Breast epithelium (tissue), 4 donors: ENCODE results near the gene PDE4C. TPM values are rescaled to one million over a fixed set of nuclear protein-coding genes. Genes with fewer than 3 reads are reported as not detected.
A peak's percentile ranks its signal among the peaks of the same experiment; 100 is the strongest.

ENCODE experiments used
- DNase-seq, 2 donors: peaks; one replicate each; pipeline ENCODE4 v3.0.0-alpha.2; 2019; ENCODE audit warnings: low spot score in 2 of 2
- H3K27ac ChIP-seq, 2 donors: fragments of 200-600 bp; sonication (generic) in 1 of 2; one replicate each; pipeline ENCODE4 v1.5.1; 2016 to 2019; ENCODE audit warnings: mild to moderate bottlenecking in 1 of 2
- H3K27me3 ChIP-seq, 2 donors: fragments of 200-600 bp; sonication (generic) in 1 of 2; one replicate each; pipeline versions ENCODE4 v1.5.1 to v1.6.0; 2017 to 2019; ENCODE audit warnings: control low read depth in 1 of 2, mild to moderate bottlenecking in 1 of 2
- H3K36me3 ChIP-seq: fragments of 200-600 bp; one replicate; pipeline ENCODE4 v1.5.1; 2019
- H3K4me1 ChIP-seq, 2 donors: fragments of 200-600 bp; sonication (generic); one replicate each; pipeline ENCODE4 v1.5.1; 2016 to 2019; ENCODE audit warnings: control low read depth in 1 of 2
- H3K4me3 ChIP-seq, 3 donors: fragments of 200-600 bp; sonication (generic); 1 replicate in 2 of 3; 2 replicates in 1 of 3; pipeline ENCODE4 v1.5.1; 2016 to 2019; ENCODE audit warnings: mild to moderate bottlenecking in 3 of 3, moderate library complexity in 2 of 3
- H3K9me3 ChIP-seq, 2 donors: fragments of 200-600 bp; sonication (generic) in 1 of 2; one replicate each; pipeline ENCODE4 v1.5.1; 2016 to 2019; ENCODE audit warnings: control low read depth in 1 of 2
- CTCF ChIP-seq, 3 donors: fragments of 450-650 bp; IDR thresholded peaks; one replicate each; pipeline ENCODE4 v1.5.1; 2016 to 2017; ENCODE audit warnings: antibody characterized with exemption in 3 of 3, mild to moderate bottlenecking in 3 of 3, moderate library complexity in 3 of 3
- POLR2A ChIP-seq: fragments of 450-650 bp; IDR thresholded peaks from one replicate; pipeline ENCODE4 v1.6.1; 2016; ENCODE audit warnings: antibody characterized with exemption, mild to moderate bottlenecking, moderate library complexity
- POLR2AphosphoS5 ChIP-seq, 3 donors: sonication (generic); formaldehyde crosslinking; IDR thresholded peaks; one replicate each; pipeline ENCODE4 v1.6.1; 2017; ENCODE audit warnings: antibody characterized with exemption in 3 of 3
- intact Hi-C: fragments of 100-400 bp; cut with DNase I; formaldehyde crosslinking; loops from one replicate; pipeline ENCODE4 v1.15.1; 2023; ENCODE audit warnings: low total_unique reads
- total RNA-seq, 3 donors: library from RNA; depleted of rRNA; stranded (reverse); fragments of >200 nt; gene quantifications; one replicate each; pipeline ENCODE4 v1.1.0, GENCODE V29; 2016

PDE4C gene
- total RNA-seq, result 1 to 10 TPM in 1 of 3 donors, under 1 TPM in 1, not detected in 1; 0.33 to 1.3 TPM

- Histone ChIP-seq H3K27ac (peak within 1 kb of the TSS in 1 of 2 donors; percentile 20), H3K9me3 (no peaks in the 10 kb centered on the region), H3K36me3 (no peaks in the 10 kb centered on the region), H3K27me3 (peaks cover 10 to 69% of the 10 kb centered on the region in 2 donors), H3K4me1 (peaks cover 0 to 5% of the 10 kb centered on the region in 2 donors), H3K4me3 (peak within 1 kb of the TSS in 1 of 3 donors; percentile 32)
- DNase-seq, result no peak
- intact Hi-C loops, result loop anchor here (2.0 kb wide), 1 partner anchor 45 kb away; no protein-coding TSS in a partner anchor
- no peak for TF ChIP-seq POLR2A
- TF ChIP-seq POLR2AphosphoS5 (IDR thresholded peaks at IDR 0.05), result no peak
- no peak for TF ChIP-seq CTCF (IDR thresholded peaks at IDR 0.05)
Observed at GRCh38 chr19:18225702-18226468, at the start of gene PDE4C. Gene PDE4C (minus strand): TSS chr19:18226438. CDS start chr19:18226415, 23 bp downstream.

DNA sequence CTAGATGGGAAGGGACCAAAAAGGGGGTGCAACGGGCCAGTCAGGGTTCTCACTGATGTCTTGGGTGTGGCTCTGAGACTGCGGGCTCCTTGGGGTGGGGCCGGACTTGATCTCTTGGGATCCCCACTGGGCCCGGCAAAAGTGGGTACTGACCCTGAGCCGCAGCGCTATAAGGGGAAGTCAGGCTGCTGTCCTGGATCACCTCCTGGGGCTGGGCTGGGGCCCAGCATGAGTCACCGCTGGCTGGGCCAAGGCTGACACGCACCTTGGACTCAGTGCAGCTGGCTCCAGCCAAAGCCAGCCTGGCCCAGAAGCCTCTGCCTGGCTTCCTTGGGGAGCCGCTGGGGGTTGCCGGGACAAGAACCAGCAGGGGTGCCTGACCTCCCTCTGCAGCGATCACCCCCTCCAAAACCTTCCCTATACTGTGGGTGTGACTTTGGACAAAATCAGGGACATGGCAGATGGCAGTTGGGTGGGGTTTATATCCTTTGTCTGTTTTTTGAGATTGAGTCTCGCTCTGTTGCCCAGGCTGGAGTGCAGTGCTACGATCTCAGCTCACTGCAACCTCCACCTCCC, 48.6 kb upstream of the PDE4C start:
- Histone ChIP-seq H3K4me1 (peaks cover 14% of the 10 kb centered on the region in 2 donors), H3K4me3 (peak overlapping the region; percentile 1 to 50 (median 7)), H3K27me3 (no peaks in the 10 kb centered on the region), H3K36me3 (no peaks in the 10 kb centered on the region), H3K27ac (peak overlapping the region; percentile 85 to 87), H3K9me3 (no peaks in the 10 kb centered on the region)
- TF ChIP-seq POLR2AphosphoS5 (IDR thresholded peaks at IDR 0.05), result peak; percentile 36 to 98 (median 68)
- TF ChIP-seq CTCF (IDR thresholded peaks at IDR 0.05), result peak in 1 of 3 donors; percentile 18
- TF ChIP-seq POLR2A, result peak; percentile 15
- intact Hi-C loops, result no loop called here
- DNase-seq, result peak; percentile 84 to 89

DNA sequence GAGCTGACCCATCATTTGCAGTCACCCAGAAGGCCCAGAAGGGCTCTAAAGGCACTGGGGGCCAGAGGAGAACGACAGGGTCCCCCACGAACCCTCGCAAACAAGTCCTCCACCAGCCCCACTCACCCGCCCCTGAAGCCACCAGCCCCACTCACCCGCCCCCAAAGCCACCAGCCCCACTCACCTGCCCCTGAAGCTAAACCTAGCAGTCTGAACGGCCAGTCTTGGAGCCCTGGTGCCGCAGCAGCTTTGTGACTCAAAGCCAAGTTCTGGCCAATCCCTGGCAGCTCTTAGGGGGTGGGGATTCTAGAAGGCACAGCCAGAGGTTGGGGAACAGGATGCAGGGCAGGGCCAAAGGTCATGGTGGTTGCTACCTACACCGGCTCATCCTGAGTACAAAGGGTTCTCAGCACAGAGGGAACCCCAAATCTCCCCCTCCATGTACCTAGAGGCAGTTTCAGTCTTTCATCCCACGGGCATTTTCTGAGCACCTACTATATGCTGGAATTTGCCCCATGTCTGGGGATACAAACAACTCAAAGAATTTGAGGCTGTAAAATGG, 48.1 kb upstream of the PDE4C start, which contains the start of gene IQCN:
Gene IQCN (minus strand): TSS at position 234 of the 562 bp plus-strand sequence. CDS start 4,974 bp downstream, outside the sequence.
- Histone ChIP-seq H3K36me3 (no peaks in the 10 kb centered on the region), H3K4me3 (peak within 1 kb of the TSS; percentile 1 to 50 (median 7))

DNA sequence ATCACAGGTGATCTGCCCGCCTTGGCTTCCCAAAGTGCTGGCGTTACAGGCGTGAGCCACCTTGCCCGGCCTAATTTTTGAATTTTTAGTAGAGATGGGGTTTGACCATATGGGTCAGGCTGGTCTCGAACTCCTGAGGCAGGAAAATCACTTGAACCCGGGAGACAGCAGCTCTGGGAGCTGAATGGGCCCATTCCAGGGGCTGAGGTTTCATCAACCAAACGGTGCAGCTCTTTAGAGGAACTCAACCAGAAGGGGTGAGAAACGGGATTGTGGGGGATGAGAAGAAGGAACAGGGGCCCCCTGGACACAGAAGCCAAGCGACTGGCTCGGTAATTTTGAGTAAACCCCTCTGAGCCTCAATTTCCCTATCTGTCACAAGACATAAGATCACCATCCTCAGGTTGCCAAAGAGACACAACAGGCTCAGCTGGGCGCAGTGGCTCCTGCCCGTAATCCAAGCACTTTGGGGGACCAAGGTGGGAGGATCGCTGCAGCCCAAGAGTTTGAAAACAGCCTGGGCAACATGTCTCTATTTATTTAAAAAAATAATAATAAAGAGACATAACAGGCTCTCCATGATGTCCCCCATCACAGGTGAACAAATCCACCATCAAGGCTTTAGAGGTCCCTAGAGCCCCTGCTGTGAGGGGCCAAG, 47.5 kb upstream of the PDE4C start:
- Histone ChIP-seq H3K36me3 (no peaks in the 10 kb centered on the region), H3K4me3 (no peak overlapping the region), H3K27ac (peak overlapping the region; percentile 85 to 87), H3K4me1 (peaks cover 14% of the 10 kb centered on the region in 2 donors), H3K9me3 (no peaks in the 10 kb centered on the region), H3K27me3 (no peaks in the 10 kb centered on the region)
- intact Hi-C loops, result no loop called here
- TF ChIP-seq POLR2AphosphoS5 (IDR thresholded peaks at IDR 0.05) (peak in 1 of 3 donors; percentile 58), POLR2A (no peak)
- no peak for DNase-seq

More for the DNA sequence above, 48.1 kb upstream of the PDE4C start, which contains the start of gene IQCN:
- Histone ChIP-seq H3K27ac (peak within 1 kb of the TSS; percentile 85 to 87), H3K4me1 (peaks cover 14% of the 10 kb centered on the region in 2 donors), H3K27me3 (no peaks in the 10 kb centered on the region), H3K9me3 (no peaks in the 10 kb centered on the region)
- peak in 1 of 2 donors; percentile 61 for DNase-seq
- TF ChIP-seq CTCF (IDR thresholded peaks at IDR 0.05) (no peak), POLR2A (no peak), POLR2AphosphoS5 (IDR thresholded peaks at IDR 0.05) (peak in 1 of 3 donors; percentile 61)
- intact Hi-C loops, result no loop called here

DNA sequence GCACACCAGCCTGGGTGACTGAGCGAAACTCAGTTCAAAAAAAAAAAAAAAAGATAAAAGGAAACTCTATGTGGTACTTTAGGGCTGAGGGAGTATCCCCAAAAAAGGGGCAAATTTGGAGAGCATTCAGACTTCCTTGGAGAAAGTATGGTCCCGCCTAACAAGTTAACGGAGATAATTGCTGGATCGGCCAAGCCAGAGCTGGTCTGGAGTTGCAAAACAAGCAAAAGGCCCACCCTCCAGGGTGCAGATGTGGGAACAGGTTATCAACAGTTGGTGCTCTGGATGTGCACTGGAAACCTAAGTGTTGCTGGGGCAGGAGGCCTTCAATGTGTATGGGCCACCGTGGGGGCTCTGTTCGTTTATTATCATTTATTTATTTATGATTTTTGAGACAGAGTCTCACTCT, 45.2 kb upstream of the PDE4C start:
- intact Hi-C loops, result no loop called here
- TF ChIP-seq POLR2AphosphoS5 (IDR thresholded peaks at IDR 0.05) (peak in 1 of 3 donors; percentile 56), CTCF (IDR thresholded peaks at IDR 0.05) (no peak)
- no peak for DNase-seq
- no peaks in the 10 kb centered on the region for H3K27me3 ChIP-seq
- no peaks in the 10 kb centered on the region for H3K36me3 ChIP-seq
- H3K9me3 ChIP-seq, result no peaks in the 10 kb centered on the region
- H3K4me3 ChIP-seq, result no peak overlapping the region
- peaks cover 14% of the 10 kb centered on the region in 2 donors for H3K4me1 ChIP-seq
- H3K27ac ChIP-seq, result no peak overlapping the region
